Placental pericyte (primary cell): ENCODE results near the gene CCL26. TPM values are rescaled to one million over a fixed set of nuclear protein-coding genes. Genes with fewer than 3 reads are reported as not detected.

ENCODE experiments used
- total RNA-seq: library from RNA; depleted of rRNA; stranded (reverse); fragments of >200 nt; gene quantifications from 2 replicates; pipeline ENCODE4 v1.2.3, GENCODE V29; 2012

Gene CCL26, protein sequence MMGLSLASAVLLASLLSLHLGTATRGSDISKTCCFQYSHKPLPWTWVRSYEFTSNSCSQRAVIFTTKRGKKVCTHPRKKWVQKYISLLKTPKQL
- 0.88 TPM in 1 of 2 replicates, not detected in the other for total RNA-seq

DNA sequence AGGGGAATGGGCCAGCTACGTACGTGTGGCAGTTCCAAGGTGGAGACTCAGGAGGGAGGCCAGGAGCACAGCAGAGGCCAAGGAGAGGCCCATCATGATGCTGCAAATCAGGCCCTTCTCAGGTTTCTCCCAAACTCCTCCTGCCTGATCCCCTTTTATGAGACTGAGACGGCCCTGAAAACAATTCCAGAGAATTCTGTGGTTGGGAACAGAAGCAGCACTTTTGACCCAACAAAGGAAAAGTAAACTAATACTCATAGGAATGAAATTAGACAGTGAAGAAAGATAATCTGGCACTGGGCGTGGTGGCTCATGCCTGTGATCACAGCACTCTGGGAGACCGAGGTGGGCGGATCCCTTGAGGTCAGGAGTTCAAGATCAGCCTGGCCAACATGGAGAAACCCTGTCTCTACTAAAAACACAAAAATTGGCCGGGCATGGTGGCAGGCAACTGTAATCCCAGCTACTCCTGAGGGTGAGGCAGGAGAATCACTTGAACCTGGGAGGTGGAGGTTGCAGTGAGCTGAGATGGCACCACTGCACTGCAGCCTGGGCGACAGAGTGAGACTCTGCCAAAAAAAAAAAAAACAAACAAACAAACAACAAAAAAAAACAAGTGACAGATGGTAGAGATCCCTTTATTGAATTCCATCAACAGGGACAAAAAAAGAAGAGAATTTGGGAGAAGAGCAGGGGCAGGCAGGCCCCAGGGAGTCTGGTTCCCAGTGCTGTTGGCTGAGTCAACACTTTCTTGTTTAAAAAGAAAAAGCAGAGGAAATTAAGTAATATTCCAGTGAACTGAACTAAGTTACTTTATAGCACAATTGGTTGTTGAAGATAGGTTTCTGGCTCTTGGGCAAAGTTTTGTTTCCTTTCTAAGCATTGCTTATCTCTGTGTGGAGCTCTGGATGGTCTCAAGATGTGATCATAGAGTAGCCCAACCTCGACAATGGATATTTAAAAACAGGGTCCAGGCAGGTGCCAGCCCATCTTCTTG is at the start of gene CCL26:
TSS of gene CCL26 (minus strand) at position 131 of the 997 bp plus-strand sequence. CDS start at position 96, 35 bp downstream.

GRCh38 chr7:75813781-75814236 is 41.8 kb upstream of the CCL26 start, which contains the start of gene CCL24:
Gene CCL24 (minus strand): TSS chr7:75813806. CDS start chr7:75813715, 91 bp downstream.

GRCh38 chr7:75738604-75738974 is 33.4 kb downstream of the CCL26 start, which contains the start of gene HIP1:
Gene HIP1 (minus strand): TSS chr7:75738941. CDS start chr7:75738920, 21 bp downstream.

Other genes starting within 250 kb of the CCL26 start
- 18.4 and 22.3 TPM in 2 replicates for gene HIP1, start 33.3 kb downstream of the CCL26 start, total RNA-seq
- gene CCL24, start 41.6 kb upstream of the CCL26 start, total RNA-seq = 0.44 TPM in 1 of 2 replicates, not detected in the other
- 35.4 and 87.5 TPM in 2 replicates for gene RHBDD2, start 106.8 kb upstream of the CCL26 start, total RNA-seq
- gene POR, start 142.9 kb upstream of the CCL26 start, total RNA-seq = 70.2 and 158 TPM in 2 replicates
- gene TMEM120A, start 222.4 kb upstream of the CCL26 start, total RNA-seq = 19.0 and 38.7 TPM in 2 replicates